Measurements from ENCODE around the gene GRIK2. TPM values are rescaled to one million over a fixed set of nuclear protein-coding genes. Genes with fewer than 3 reads are reported as not detected.

Gene GRIK2
- total RNA-seq, 1 experiment from 2014 or later: 0.70 TPM

DNA sequence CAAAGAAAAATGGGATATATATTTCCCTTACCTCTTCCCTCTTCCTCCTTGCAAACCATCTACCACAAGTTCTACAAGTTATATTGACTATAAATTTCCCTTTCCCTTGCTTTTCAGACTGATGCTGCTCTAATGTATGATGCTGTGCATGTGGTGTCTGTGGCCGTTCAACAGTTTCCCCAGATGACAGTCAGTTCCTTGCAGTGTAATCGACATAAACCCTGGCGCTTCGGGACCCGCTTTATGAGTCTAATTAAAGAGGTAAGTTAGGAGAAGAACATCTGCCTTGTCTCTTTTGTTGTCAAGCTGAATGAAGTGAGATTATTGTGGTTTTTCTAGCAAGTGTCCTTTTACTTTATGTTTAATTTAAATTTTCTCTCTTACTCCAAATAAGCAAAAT is 406.0 kb downstream of the GRIK2 start:
- Histone ChIP-seq H4K91ac (ENCODE audit: insufficient read length, low read depth, low read length) (no peak overlapping the region), H3K9ac (ENCODE audit: extremely low read depth, insufficient read length, low read length) (no peak overlapping the region), H3K14ac (ENCODE audit: insufficient read depth, low read length) (no peak overlapping the region), H2BK20ac (ENCODE audit: low read depth, low read length, poor library complexity, severe bottlenecking) (no peak overlapping the region), H2AFZ (ENCODE audit: low read length) (no peak overlapping the region), H3K56ac (ENCODE audit: insufficient read length, low read depth, low read length) (no peak overlapping the region), H4K8ac (replicated peaks; ENCODE audit: insufficient read length, low read depth, low read length) (no peak overlapping the region), H3K27ac (ENCODE audit: insufficient read length, low read depth, low read length) (no peak overlapping the region), H3K18ac (ENCODE audit: insufficient read length, low read depth, low read length) (no peak overlapping the region), H2BK12ac (ENCODE audit: insufficient read length, low read depth, low read length) (no peak overlapping the region), H3T11ph (ENCODE audit: low read length) (no peak overlapping the region), H3K4ac (ENCODE audit: low read depth, low read length) (no peak overlapping the region), H3K23me2 (ENCODE audit: insufficient read length, low read depth, low read length, poor library complexity, severe bottlenecking) (no peaks in the 10 kb centered on the region), H2BK15ac (ENCODE audit: low read depth, low read length) (no peak overlapping the region), H4K20me1 (ENCODE audit: control insufficient read depth, insufficient read depth, insufficient read length) (no peaks in the 10 kb centered on the region), H2BK120ac (ENCODE audit: low read depth, low read length, poor library complexity, severe bottlenecking) (no peak overlapping the region), H2BK5ac (ENCODE audit: insufficient read length, low read length) (no peak overlapping the region), H3K79me2 (ENCODE audit: insufficient read depth, low read length) (no peaks in the 10 kb centered on the region), H4K5ac (ENCODE audit: insufficient read length, low read depth, low read length) (no peak overlapping the region), H3K9me3 (ENCODE audit: control insufficient read depth, low read depth, low read length) (no peaks in the 10 kb centered on the region), H3K79me1 (ENCODE audit: insufficient read depth, low read depth, low read length, poor library complexity, severe bottlenecking) (no peaks in the 10 kb centered on the region), H3K27me3 (ENCODE audit: insufficient read depth, low read length) (no peaks in the 10 kb centered on the region), H3K4me2 (ENCODE audit: insufficient read depth, insufficient read length, low read length) (no peak overlapping the region), H3K4me1 (ENCODE audit: insufficient read depth, low read length) (peaks cover 2% of the 10 kb centered on the region; the same call in 1 of the 2 replicates), H3K23ac (ENCODE audit: insufficient read length, low read depth, low read length) (no peak overlapping the region), H2AK5ac (ENCODE audit: insufficient read length, low read length) (no peak overlapping the region)
- peaks cover 6 to 10% (median 8%) of the 10 kb centered on the region in 3 experiments; a peak in 5 of 7 replicates for H3K36me3 Mint-ChIP-seq (ENCODE audit: insufficient read depth in 1 of 3, low read depth in 3 of 3)
- peaks cover 8 to 9% of the 10 kb centered on the region in 2 experiments for H3K9me3 Mint-ChIP-seq
- WGBS (ENCODE audit: extremely low coverage, insufficient read length, low lambda C conversion rate): no CpG with 5 or more reads among the region's 5 CpGs
- DNase-seq: no peak
- no peak overlapping the region for H3K4me3 Mint-ChIP-seq
- H3K27me3 Mint-ChIP-seq (ENCODE audit: low read depth): no peaks in the 10 kb centered on the region
- peaks cover 9 to 16% of the 10 kb centered on the region in 2 experiments for H3K4me1 Mint-ChIP-seq
- TF ChIP-seq, protein P1, sequence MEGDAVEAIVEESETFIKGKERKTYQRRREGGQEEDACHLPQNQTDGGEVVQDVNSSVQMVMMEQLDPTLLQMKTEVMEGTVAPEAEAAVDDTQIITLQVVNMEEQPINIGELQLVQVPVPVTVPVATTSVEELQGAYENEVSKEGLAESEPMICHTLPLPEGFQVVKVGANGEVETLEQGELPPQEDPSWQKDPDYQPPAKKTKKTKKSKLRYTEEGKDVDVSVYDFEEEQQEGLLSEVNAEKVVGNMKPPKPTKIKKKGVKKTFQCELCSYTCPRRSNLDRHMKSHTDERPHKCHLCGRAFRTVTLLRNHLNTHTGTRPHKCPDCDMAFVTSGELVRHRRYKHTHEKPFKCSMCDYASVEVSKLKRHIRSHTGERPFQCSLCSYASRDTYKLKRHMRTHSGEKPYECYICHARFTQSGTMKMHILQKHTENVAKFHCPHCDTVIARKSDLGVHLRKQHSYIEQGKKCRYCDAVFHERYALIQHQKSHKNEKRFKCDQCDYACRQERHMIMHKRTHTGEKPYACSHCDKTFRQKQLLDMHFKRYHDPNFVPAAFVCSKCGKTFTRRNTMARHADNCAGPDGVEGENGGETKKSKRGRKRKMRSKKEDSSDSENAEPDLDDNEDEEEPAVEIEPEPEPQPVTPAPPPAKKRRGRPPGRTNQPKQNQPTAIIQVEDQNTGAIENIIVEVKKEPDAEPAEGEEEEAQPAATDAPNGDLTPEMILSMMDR (conservative IDR thresholded peaks at IDR 0.05): no peak
- H3K27ac Mint-ChIP-seq: peak overlapping the region in 1 of 3 experiments; percentile 6; a peak in 1 of 7 replicates

Data from H9 (cell line).